ENCODE data around the gene KLHDC4. TPM values are rescaled to one million over a fixed set of nuclear protein-coding genes. Genes with fewer than 3 reads are reported as not detected.

Gene KLHDC4
- total and polyA plus RNA-seq, 7 donors = 9.2 to 19.7 (median 14.7) TPM

DNA sequence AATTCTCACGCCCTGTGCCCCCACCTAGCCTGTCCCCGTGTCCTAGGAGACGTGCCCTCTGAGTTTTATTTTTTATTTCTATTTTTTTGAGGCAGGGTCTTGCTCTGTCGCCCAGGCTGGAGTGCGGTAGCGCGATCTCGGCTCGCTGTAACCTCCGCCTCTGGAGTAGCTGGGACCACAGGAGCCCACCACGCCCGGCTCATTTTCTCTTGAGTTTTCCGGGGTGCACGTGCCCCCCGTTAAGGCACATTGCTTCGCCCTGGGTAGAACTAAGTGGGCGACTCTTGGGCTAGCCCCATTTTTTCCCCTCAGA is 655 bp upstream of the KLHDC4 start:
- DNase-seq (no peak), ATAC-seq (no peak)
- peaks cover 9% of the 10 kb centered on the region for H3K4me1 ChIP-seq
- H3K36me3 ChIP-seq (ENCODE audit: insufficient read depth in 1 of 2, low read depth in 1 of 2) = peaks cover 0 to 29% of the 10 kb centered on the region in 2 donors
- H3K9me3 ChIP-seq = no peaks in the 10 kb centered on the region
- peak overlapping the region; percentile 99 for H3K4me3 ChIP-seq
- H3K27ac ChIP-seq = peak overlapping the region; percentile 96
- intact Hi-C loops (cut with DNase I) = loop anchor here (5.0 kb wide), 2 partner anchors 174 to 214 kb away; no protein-coding TSS in a partner anchor
- H3K27me3 ChIP-seq (ENCODE audit: insufficient read depth in 3 of 3, low read length in 2 of 3) = no peaks in the 10 kb centered on the region
- 40 to 50% (median 49%) methylated on average over 15 to 17 of the region's 17 CpGs for whole genome bisulfite sequencing, 3 donors
- no peak for TF ChIP-seq CTCF (IDR thresholded peaks at IDR 0.05)

DNA sequence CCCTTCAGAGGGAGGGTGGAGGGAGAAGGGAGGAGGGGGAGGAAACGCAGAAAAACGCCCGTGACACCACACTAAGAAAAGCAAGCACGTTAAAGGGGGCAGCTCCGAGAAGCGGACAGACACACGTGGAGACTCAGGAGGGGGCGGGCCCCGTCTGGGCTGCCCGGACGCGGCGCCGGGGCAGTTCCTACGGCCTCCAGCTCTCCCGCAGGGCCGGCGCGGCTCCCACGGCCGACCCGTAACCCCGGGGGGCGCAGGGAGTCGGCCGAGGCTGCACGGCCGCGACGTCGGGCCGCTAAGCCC is 362 bp downstream of the KLHDC4 start:
- Histone ChIP-seq H3K27me3 (ENCODE audit: insufficient read depth in 3 of 3, low read length in 2 of 3) (no peaks in the 10 kb centered on the region), H3K27ac (peak overlapping the region; percentile 96), H3K9me3 (no peaks in the 10 kb centered on the region), H3K36me3 (ENCODE audit: insufficient read depth in 1 of 2, low read depth in 1 of 2) (peaks cover 0 to 39% of the 10 kb centered on the region in 2 donors), H3K4me3 (peak overlapping the region; percentile 99), H3K4me1 (peaks cover 9% of the 10 kb centered on the region)
- TF ChIP-seq CTCF (IDR thresholded peaks at IDR 0.05) = no peak
- WGBS, 3 donors = 0 to 1% (median 0%) methylated on average over 18 to 32 of the region's 32 CpGs
- DNase-seq = no peak
- ATAC-seq = peak; percentile 36 to 55 (median 46)
- intact Hi-C loops (cut with DNase I) = loop anchor here (5.0 kb wide), 2 partner anchors 173 to 213 kb away; no protein-coding TSS in a partner anchor

GRCh38 chr16:87764600-87765472 is 950 bp downstream of the KLHDC4 start:
- intact Hi-C loops (cut with DNase I) = loop anchor here (5.0 kb wide), 3 partner anchors 173 to 1218 kb away; no protein-coding TSS in a partner anchor
- ATAC-seq = no peak
- Histone ChIP-seq H3K36me3 (ENCODE audit: insufficient read depth in 1 of 2, low read depth in 1 of 2) (peaks cover 0 to 45% of the 10 kb centered on the region in 2 donors), H3K27me3 (ENCODE audit: insufficient read depth in 3 of 3, low read length in 2 of 3) (no peaks in the 10 kb centered on the region), H3K9me3 (no peaks in the 10 kb centered on the region), H3K4me3 (peak overlapping the region; percentile 99), H3K4me1 (peaks cover 9% of the 10 kb centered on the region), H3K27ac (peak overlapping the region; percentile 96)
- no peak for TF ChIP-seq CTCF (IDR thresholded peaks at IDR 0.05)
- no peak for DNase-seq
- 27 to 33% (median 29%) methylated on average over 14 of the region's 14 CpGs for WGBS, 3 donors

DNA sequence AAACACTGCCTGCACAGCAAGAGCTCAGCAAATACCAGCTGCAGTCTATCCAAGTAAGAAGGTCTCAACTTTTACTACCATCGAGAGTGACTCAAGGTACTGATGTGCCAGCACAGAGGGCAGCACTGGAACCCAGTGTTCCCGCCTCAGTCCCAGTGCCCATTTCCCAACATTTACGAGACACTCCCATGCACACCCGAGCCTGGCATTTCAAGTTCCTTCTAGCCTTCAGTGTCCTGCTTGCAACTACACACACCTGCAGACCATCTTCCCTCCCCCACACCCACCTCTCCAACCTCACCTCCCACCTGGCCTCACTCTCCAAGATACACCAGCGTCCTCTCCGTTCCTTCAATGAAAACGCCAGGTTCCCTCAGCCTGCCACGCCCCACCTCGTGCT is 3.2 kb downstream of the KLHDC4 start:
- H3K36me3 ChIP-seq (ENCODE audit: insufficient read depth in 1 of 2, low read depth in 1 of 2) = peaks cover 6 to 66% of the 10 kb centered on the region in 2 donors
- H3K27me3 ChIP-seq (ENCODE audit: insufficient read depth in 3 of 3, low read length in 2 of 3) = no peaks in the 10 kb centered on the region
- TF ChIP-seq CTCF (IDR thresholded peaks at IDR 0.05) = no peak
- DNase-seq = no peak
- H3K4me1 ChIP-seq = peaks cover 9% of the 10 kb centered on the region
- no peak overlapping the region for H3K4me3 ChIP-seq
- intact Hi-C loops (cut with DNase I) = loop anchor here in 1 of 2 donors (5.0 kb wide), 1 partner anchor 1215 kb away; no protein-coding TSS in a partner anchor
- no peak for ATAC-seq
- WGBS, 3 donors = 90 to 93% (median 92%) methylated on average over 9 of the region's 9 CpGs
- no peak overlapping the region for H3K27ac ChIP-seq
- no peaks in the 10 kb centered on the region for H3K9me3 ChIP-seq

All from psoas muscle (tissue), 8 donors.